Measurements from ENCODE around the gene SPDYE4. TPM values are rescaled to one million over a fixed set of nuclear protein-coding genes. Genes with fewer than 3 reads are reported as not detected.

SPDYE4 gene
- total RNA-seq, 1 experiment from 2014 or later, result not detected

DNA sequence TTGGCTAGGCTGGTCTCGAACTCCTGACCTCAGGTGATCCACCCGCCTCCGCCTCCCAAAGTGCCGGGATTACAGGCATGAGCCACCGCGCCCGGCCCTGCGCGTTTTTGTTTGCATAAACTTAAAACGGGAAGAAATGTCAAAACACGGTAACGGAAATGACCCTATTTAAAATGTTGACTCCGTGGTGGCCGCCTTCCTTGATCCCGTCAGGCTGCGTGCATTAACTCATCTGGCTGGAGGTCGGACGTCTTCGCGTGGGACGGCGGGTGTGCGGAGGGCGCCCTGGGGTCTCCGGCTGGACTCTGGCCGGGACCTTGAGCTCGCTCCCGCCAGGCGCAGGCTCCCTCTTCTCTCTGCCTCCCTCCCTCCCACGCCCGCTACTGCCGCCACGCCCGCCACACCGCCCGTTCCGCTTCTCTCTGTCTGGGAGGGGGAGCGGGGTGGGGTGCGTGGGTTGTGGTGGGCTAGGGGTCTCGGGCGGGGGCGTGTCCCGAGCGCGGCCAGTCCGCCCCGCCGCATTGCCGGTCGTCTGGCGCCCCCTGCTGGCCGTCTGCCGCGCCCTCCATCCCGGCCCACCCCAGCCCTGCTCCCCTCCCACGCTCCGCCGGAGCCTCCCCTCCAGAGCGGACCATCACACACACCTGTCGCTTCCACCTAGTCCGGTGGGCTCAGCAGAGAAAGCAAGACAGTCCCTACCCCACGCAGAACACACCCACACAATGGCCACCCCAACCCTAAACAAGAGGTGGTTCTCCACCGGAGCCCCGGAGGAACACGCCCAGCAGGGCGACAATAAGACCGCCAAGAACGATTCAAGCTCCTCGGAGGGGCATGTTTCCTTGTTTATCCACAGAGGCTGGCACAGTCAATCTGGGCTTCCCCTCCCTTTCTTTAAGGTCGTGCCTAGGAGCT lies 12.5 kb downstream of the SPDYE4 start:
- ChIA-PET POLR2A (interaction anchor here (0.6 to 0.7 kb wide), 2 partner anchors 46 to 251 kb away, joined by 3 to 5 read pairs; no protein-coding TSS in a partner anchor), CTCF (interaction anchor here (0.6 to 2.1 kb wide), 6 partner anchors 13 to 371 kb away, joined by 3 to 7 read pairs (median 4); partner anchors contain the start of gene MYH10)
- intact Hi-C loops (cut with micrococcal nuclease; ENCODE audit: unreplicated experiment) (loop anchor here (5.0 to 10.0 kb wide), 2 partner anchors 331 to 364 kb away; partner anchors contain the start of gene RPL26), in situ Hi-C loops (cut with HindIII; ENCODE audit: low pct_unique_long_range_greater_than_20kb, low sequenced_read_pairs) (no loop called here)
- peak overlapping the region; percentile 46 to 62 for H3K4me3 ChIP-seq (ENCODE audit: low read depth in 2 of 2, low read length in 2 of 2)
- BruUV-seq (replicated peaks), result no TSS peak
- H3K4me1 ChIP-seq (ENCODE audit: control insufficient read depth, insufficient read depth, low read length), result no peaks in the 10 kb centered on the region
- peaks cover 1% of the 10 kb centered on the region; the same call in 1 of the 2 replicates for H3K27me3 ChIP-seq (ENCODE audit: control insufficient read depth, insufficient read depth, low read length)
- no peaks in the 10 kb centered on the region for H3K9me3 ChIP-seq (ENCODE audit: control insufficient read depth, insufficient read depth, low read depth, low read length)
- ATAC-seq, result peak; percentile 94
- TF ChIP-seq POLR2AphosphoS5 (IDR thresholded peaks at IDR 0.05; ENCODE audit: low read depth, low read length), result no peak
- TF ChIP-seq, protein P1, sequence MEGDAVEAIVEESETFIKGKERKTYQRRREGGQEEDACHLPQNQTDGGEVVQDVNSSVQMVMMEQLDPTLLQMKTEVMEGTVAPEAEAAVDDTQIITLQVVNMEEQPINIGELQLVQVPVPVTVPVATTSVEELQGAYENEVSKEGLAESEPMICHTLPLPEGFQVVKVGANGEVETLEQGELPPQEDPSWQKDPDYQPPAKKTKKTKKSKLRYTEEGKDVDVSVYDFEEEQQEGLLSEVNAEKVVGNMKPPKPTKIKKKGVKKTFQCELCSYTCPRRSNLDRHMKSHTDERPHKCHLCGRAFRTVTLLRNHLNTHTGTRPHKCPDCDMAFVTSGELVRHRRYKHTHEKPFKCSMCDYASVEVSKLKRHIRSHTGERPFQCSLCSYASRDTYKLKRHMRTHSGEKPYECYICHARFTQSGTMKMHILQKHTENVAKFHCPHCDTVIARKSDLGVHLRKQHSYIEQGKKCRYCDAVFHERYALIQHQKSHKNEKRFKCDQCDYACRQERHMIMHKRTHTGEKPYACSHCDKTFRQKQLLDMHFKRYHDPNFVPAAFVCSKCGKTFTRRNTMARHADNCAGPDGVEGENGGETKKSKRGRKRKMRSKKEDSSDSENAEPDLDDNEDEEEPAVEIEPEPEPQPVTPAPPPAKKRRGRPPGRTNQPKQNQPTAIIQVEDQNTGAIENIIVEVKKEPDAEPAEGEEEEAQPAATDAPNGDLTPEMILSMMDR (IDR thresholded peaks at IDR 0.05), result peak; percentile 92
- DNase-seq (ENCODE audit: low read depth, low spot score), result no peak
- no peaks in the 10 kb centered on the region for H3K36me3 ChIP-seq (ENCODE audit: control insufficient read depth, insufficient read depth, low read length)
- no peak overlapping the region for H3K27ac ChIP-seq (ENCODE audit: low read length)

DNA sequence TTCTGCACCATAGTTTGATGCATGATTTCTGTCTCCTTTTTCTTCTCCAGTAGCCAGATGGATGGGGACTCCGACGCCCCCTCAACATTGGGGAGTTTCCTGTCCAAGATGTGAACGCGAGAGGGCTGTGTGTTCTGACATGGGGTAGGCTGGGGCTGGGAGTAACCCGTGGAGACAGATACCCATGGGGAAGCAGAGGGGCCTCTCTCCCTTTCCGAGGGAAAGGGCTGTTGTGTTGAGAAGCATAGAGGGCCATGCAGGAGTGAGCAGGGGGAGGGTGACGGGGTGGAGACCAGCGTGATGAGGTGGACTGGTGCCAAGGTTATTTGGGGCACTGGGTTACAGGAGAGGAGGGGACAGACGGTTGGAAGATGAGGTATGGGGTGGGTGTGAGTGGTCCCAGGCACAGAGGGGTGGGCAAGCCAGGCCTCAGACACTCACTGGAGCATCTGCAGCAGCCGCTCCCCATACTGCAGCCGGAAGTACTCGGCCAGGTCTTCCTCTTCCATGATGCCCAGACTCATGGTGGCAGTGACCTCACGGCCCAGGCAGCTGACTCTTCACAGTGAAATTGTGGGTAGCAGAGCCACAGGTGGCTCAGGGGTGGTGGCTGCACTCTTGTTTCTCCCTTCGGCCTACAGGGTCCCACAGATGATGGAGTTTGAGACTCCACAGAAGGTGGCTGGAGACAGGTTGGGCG lies 14.1 kb downstream of the SPDYE4 start:
- intact Hi-C loops (cut with micrococcal nuclease; ENCODE audit: unreplicated experiment), result loop anchor here (10.0 kb wide), 1 partner anchor 329 kb away; no protein-coding TSS in a partner anchor
- H3K4me1 ChIP-seq (ENCODE audit: control insufficient read depth, insufficient read depth, low read length), result no peaks in the 10 kb centered on the region
- H3K9me3 ChIP-seq (ENCODE audit: control insufficient read depth, insufficient read depth, low read depth, low read length), result no peaks in the 10 kb centered on the region
- no peak overlapping the region for H3K27ac ChIP-seq (ENCODE audit: low read length)
- in situ Hi-C loops (cut with HindIII; ENCODE audit: low pct_unique_long_range_greater_than_20kb, low sequenced_read_pairs), result no loop called here
- TF ChIP-seq, protein P1 (IDR thresholded peaks at IDR 0.05), result no peak
- TF ChIP-seq SIN3A (IDR thresholded peaks at IDR 0.05; ENCODE audit: borderline replicate concordance, insufficient read depth, low read depth, low read length), result no peak
- no peaks in the 10 kb centered on the region for H3K36me3 ChIP-seq (ENCODE audit: control insufficient read depth, insufficient read depth, low read length)
- no TSS peak for BruUV-seq (replicated peaks)
- ATAC-seq (no peak), DNase-seq (ENCODE audit: low read depth, low spot score) (no peak)
- ChIA-PET CTCF (no interaction called here), POLR2A (no interaction called here)
- no peak overlapping the region for H3K4me3 ChIP-seq (ENCODE audit: low read depth in 2 of 2, low read length in 2 of 2)
- H3K27me3 ChIP-seq (ENCODE audit: control insufficient read depth, insufficient read depth, low read length), result no peaks in the 10 kb centered on the region

DNA sequence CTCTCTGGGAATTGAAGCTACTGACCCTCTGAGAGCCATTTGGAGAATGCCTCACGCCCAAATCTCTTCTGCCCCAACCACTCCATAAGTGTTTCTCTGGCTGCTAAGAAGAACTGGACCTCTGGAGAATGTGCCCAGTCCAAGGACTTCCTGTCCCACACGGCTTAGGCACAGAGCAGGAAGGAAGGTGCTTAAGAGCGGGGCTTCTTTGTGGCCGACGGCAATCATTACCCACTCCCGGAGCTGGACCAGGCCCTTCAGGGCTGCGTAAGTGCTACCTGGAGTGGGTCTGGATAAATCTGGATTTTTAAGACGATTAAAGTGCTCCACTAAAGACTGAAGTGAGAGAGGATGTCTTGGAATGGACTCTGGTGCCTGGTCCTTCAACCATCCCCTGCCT lies 15.5 kb downstream of the SPDYE4 start:
- POLR2A ChIA-PET, result no interaction called here
- H3K27me3 ChIP-seq (ENCODE audit: control insufficient read depth, insufficient read depth, low read length), result no peaks in the 10 kb centered on the region
- DNase-seq (ENCODE audit: low read depth, low spot score) (no peak), ATAC-seq (no peak)
- intact Hi-C loops (cut with micrococcal nuclease; ENCODE audit: unreplicated experiment) (loop anchor here (10.0 kb wide), 1 partner anchor 328 kb away; no protein-coding TSS in a partner anchor), in situ Hi-C loops (cut with HindIII; ENCODE audit: low pct_unique_long_range_greater_than_20kb, low sequenced_read_pairs) (no loop called here)
- H3K36me3 ChIP-seq (ENCODE audit: control insufficient read depth, insufficient read depth, low read length), result no peaks in the 10 kb centered on the region
- H3K4me1 ChIP-seq (ENCODE audit: control insufficient read depth, insufficient read depth, low read length), result no peaks in the 10 kb centered on the region
- H3K9me3 ChIP-seq (ENCODE audit: control insufficient read depth, insufficient read depth, low read depth, low read length), result no peaks in the 10 kb centered on the region
- TF ChIP-seq SIN3A (IDR thresholded peaks at IDR 0.05; ENCODE audit: borderline replicate concordance, insufficient read depth, low read depth, low read length) (no peak), POLR2AphosphoS5 (IDR thresholded peaks at IDR 0.05; ENCODE audit: low read depth, low read length) (no peak), TCF7L2 (IDR thresholded peaks at IDR 0.05; ENCODE audit: low read depth, low read length) (no peak)
- TF ChIP-seq, protein P2, sequence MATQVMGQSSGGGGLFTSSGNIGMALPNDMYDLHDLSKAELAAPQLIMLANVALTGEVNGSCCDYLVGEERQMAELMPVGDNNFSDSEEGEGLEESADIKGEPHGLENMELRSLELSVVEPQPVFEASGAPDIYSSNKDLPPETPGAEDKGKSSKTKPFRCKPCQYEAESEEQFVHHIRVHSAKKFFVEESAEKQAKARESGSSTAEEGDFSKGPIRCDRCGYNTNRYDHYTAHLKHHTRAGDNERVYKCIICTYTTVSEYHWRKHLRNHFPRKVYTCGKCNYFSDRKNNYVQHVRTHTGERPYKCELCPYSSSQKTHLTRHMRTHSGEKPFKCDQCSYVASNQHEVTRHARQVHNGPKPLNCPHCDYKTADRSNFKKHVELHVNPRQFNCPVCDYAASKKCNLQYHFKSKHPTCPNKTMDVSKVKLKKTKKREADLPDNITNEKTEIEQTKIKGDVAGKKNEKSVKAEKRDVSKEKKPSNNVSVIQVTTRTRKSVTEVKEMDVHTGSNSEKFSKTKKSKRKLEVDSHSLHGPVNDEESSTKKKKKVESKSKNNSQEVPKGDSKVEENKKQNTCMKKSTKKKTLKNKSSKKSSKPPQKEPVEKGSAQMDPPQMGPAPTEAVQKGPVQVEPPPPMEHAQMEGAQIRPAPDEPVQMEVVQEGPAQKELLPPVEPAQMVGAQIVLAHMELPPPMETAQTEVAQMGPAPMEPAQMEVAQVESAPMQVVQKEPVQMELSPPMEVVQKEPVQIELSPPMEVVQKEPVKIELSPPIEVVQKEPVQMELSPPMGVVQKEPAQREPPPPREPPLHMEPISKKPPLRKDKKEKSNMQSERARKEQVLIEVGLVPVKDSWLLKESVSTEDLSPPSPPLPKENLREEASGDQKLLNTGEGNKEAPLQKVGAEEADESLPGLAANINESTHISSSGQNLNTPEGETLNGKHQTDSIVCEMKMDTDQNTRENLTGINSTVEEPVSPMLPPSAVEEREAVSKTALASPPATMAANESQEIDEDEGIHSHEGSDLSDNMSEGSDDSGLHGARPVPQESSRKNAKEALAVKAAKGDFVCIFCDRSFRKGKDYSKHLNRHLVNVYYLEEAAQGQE (IDR thresholded peaks at IDR 0.05; ENCODE audit: insufficient read depth in 1 of 2, low read depth in 2 of 2, low read length in 1 of 2), result no peak
- TF ChIP-seq, protein P1 (IDR thresholded peaks at IDR 0.05), result no peak
- CTCF ChIA-PET, result no interaction called here
- no TSS peak for BruUV-seq (replicated peaks)
- H3K27ac ChIP-seq (ENCODE audit: low read length), result no peak overlapping the region
- H3K4me3 ChIP-seq (ENCODE audit: low read depth in 2 of 2, low read length in 2 of 2), result no peak overlapping the region
